A549 (cell line): ENCODE results near the gene FAM131C. TPM values are rescaled to one million over a fixed set of nuclear protein-coding genes. Genes with fewer than 3 reads are reported as not detected.
"Not testable (repeated sequence)": the region's sequence is repeated elsewhere in the genome, so short reads cannot be mapped to it uniquely, and the experiment has no call there.

Source experiments
- ATAC-seq, 2 experiments: fragments of 200-7000 bp in 1 of 2; fragments of >200 bp in 1 of 2; cut with Nextera tagmentation in 1 of 2; cut with Tn5 transposase in 1 of 2; 3 replicates each; pipeline versions ENCODE4 v1.8.0 to v1.9.1; 2018 to 2020; ENCODE audit warnings: mild to moderate bottlenecking in 1 of 2, moderate library complexity in 1 of 2
- CTCF ChIA-PET: fragments of 300-600 bp; sonication (Branson Sonifier 250); formaldehyde crosslinking; extraction: SDS; loops from one replicate; lab custom pipeline; 2021; ENCODE audit warnings: antibody characterized with exemption, inconsistent platforms; lab: Yijun Ruan, JAX
- POLR2A ChIA-PET: fragments of 350-600 bp; formaldehyde crosslinking; extraction: SDS; loops from one replicate; lab custom pipeline; 2021; ENCODE audit warnings: antibody characterized with exemption, inconsistent platforms; lab: Yijun Ruan, JAX
- DNase-seq, 2 experiments: peaks; one replicate each; pipeline versions ENCODE4 v3.0.0 to v3.0.0-alpha.2; 2011 to 2016; ENCODE audit warnings: low read depth in 1 of 2, low spot score in 1 of 2
- FAIRE-seq: peaks from 2 replicates; lab custom pipeline; 2011; peaks lifted over from hg19 to GRCh38; lab: Jason Lieb, UNC
- H3K27ac ChIP-seq, 2 experiments: fragments of >200 bp; sonication (Bioruptor Twin); formaldehyde crosslinking; 3 replicates each; pipeline ENCODE4 v1.5.1; 2016 to 2017
- H3K4me1 ChIP-seq: fragments of >200 bp; sonication (Bioruptor Twin); formaldehyde crosslinking; 3 replicates; pipeline ENCODE4 v1.6.1; 2016
- H3K4me2 ChIP-seq: fragments of >200 bp; sonication (Bioruptor Twin); formaldehyde crosslinking; 3 replicates; pipeline ENCODE4 v1.6.1; 2016
- H3K4me3 ChIP-seq: fragments of >200 bp; sonication (Bioruptor Twin); formaldehyde crosslinking; 3 replicates; pipeline ENCODE4 v1.5.1; 2016
- H3K9me3 ChIP-seq: fragments of >200 bp; sonication (Bioruptor Twin); formaldehyde crosslinking; 3 replicates; pipeline ENCODE4 v1.6.1; 2016
- ESRRA ChIP-seq: fragments of 150-350 bp; IDR thresholded peaks from 2 replicates; pipeline ENCODE4 v1.6.1; 2014; ENCODE audit warnings: mild to moderate bottlenecking, low read length, borderline replicate concordance
- HMGXB4 ChIP-seq: fragments of 250-450 bp; sonication (Bioruptor Pico); IDR thresholded peaks from 2 replicates; pipeline ENCODE4 v1.5.0; 2021; ENCODE audit warnings: mild to moderate bottlenecking, moderate library complexity, borderline replicate concordance
- MYC ChIP-seq: IDR thresholded peaks from 2 replicates; pipeline ENCODE4 v1.6.1; 2012; ENCODE audit warnings: mild to moderate bottlenecking, inconsistent platforms, low read length, improper control_type of control experiment, borderline replicate concordance
- NFE2L2 ChIP-seq: fragments of 150-350 bp; conservative IDR thresholded peaks from 2 replicates; pipeline ENCODE4 v1.6.1; 2014; ENCODE audit warnings: low read length
- POLR2A ChIP-seq: IDR thresholded peaks from 2 replicates; pipeline ENCODE4 v1.6.1; 2012; ENCODE audit warnings: mild to moderate bottlenecking, low read length
- WGBS: methylation state at CpG from one replicate; pipeline ENCODE4 v1.1.6; 2017; ENCODE audit errors: missing lambda C conversion rate; 5-methylcytosine and 5-hydroxymethylcytosine counted together
- polyA plus RNA-seq, 4 experiments: library from polyadenylated mRNA; depleted of rRNA in 3 of 4; stranded (reverse); fragments of >200 nt; fragmentation: RNase III in 1 of 4; extraction: RNeasy Plus Mini Kit Qiagen cat#74134 plus additional on column Dnase treatment in 1 of 4; gene quantifications; 2 replicates in 3 of 4; 3 replicates in 1 of 4; pipeline ENCODE4 v1.2.3, GENCODE V29; 2011 to 2017

Gene FAM131C
- polyA plus RNA-seq, 2 of the 4 experiments (the other 2 are of a cell fraction) = 2.3 to 6.7 TPM

GRCh38 chr1:16063921-16064320 is 9.5 kb downstream of the FAM131C start:
- Histone ChIP-seq H3K4me1 (peaks cover 25% of the 10 kb centered on the region), H3K27ac (no peak overlapping the region), H3K9me3 (no peaks in the 10 kb centered on the region), H3K4me2 (no peak overlapping the region), H3K4me3 (no peak overlapping the region)
- FAIRE-seq (no peak), DNase-seq (no peak), ATAC-seq (no peak)
- ChIA-PET CTCF (interaction anchor here (1.1 to 1.9 kb wide), 2 partner anchors 9 to 14 kb away, joined by 3 to 7 read pairs; partner anchors contain the start of gene FAM131C), POLR2A (no interaction called here)
- WGBS = 81% methylated on average over 9 of the region's 9 CpGs
- TF ChIP-seq MYC (no peak), ESRRA (no peak)
- TF ChIP-seq, all 56 proteins: peak for 0

GRCh38 chr1:16063226-16063829 is 10.1 kb downstream of the FAM131C start:
- POLR2A ChIA-PET = no interaction called here
- ATAC-seq (no peak), DNase-seq (no peak), FAIRE-seq (no peak)
- TF ChIP-seq NFE2L2 (no peak), POLR2A (no peak)
- H3K4me2 ChIP-seq = no peak overlapping the region
- no peak overlapping the region for H3K4me3 ChIP-seq
- 92% methylated on average over 15 of the region's 15 CpGs for WGBS
- peaks cover 19% of the 10 kb centered on the region for H3K4me1 ChIP-seq
- H3K27ac ChIP-seq = no peak overlapping the region
- CTCF ChIA-PET = interaction anchor here (0.9 to 1.9 kb wide), 2 partner anchors 10 to 30 kb away, joined by 3 to 7 read pairs; partner anchors contain the start of gene FAM131C
- no peaks in the 10 kb centered on the region for H3K9me3 ChIP-seq

GRCh38 chr1:16062687-16063075 is 10.8 kb downstream of the FAM131C start:
- FAIRE-seq, H3K27ac ChIP-seq, H3K4me2 ChIP-seq, H3K9me3 ChIP-seq, POLR2A ChIA-PET, H3K4me3 ChIP-seq, ATAC-seq, DNase-seq: not testable (repeated sequence)
- peaks cover 13% of the 10 kb centered on the region for H3K4me1 ChIP-seq
- WGBS = 85% methylated on average over 9 of the region's 9 CpGs
- CTCF ChIA-PET = interaction anchor here (0.9 kb wide), 1 partner anchor 29 kb away, joined by 3 read pairs; no protein-coding TSS in a partner anchor

- ATAC-seq, POLR2A ChIA-PET, DNase-seq, H3K4me1 ChIP-seq, H3K4me3 ChIP-seq, H3K9me3 ChIP-seq, H3K27ac ChIP-seq, FAIRE-seq, H3K4me2 ChIP-seq: not testable (repeated sequence)
- CTCF ChIA-PET = interaction anchor here (0.9 to 2.4 kb wide), 3 partner anchors 8 to 29 kb away, joined by 3 to 9 read pairs (median 3); partner anchors contain the start of gene FAM131C
- 79% methylated on average over 13 of the region's 18 CpGs for WGBS
Observed at GRCh38 chr1:16061989-16062686, 11.3 kb downstream of the FAM131C start.

GRCh38 chr1:16061266-16061665 is 12.2 kb downstream of the FAM131C start:
- Histone ChIP-seq H3K4me3 (no peak overlapping the region), H3K4me2 (no peak overlapping the region), H3K4me1 (no peaks in the 10 kb centered on the region; the same call in 2 of the 3 replicates), H3K27ac (no peak overlapping the region), H3K9me3 (no peaks in the 10 kb centered on the region)
- ATAC-seq (no peak), DNase-seq (no peak), FAIRE-seq (no peak)
- TF ChIP-seq HMGXB4 (CRISPR knock-in tag) = no peak
- ChIA-PET CTCF (interaction anchor here (1.1 to 2.4 kb wide), 2 partner anchors 9 to 11 kb away, joined by 3 to 9 read pairs; partner anchors contain the start of gene FAM131C), POLR2A (no interaction called here)
- 73% methylated on average over 3 of the region's 3 CpGs for WGBS

- H3K4me1 ChIP-seq, H3K27ac ChIP-seq, FAIRE-seq, H3K9me3 ChIP-seq, H3K4me3 ChIP-seq, POLR2A ChIA-PET, DNase-seq, H3K4me2 ChIP-seq, ATAC-seq, CTCF ChIA-PET: not testable (repeated sequence)
- 56% methylated on average over 6 of the region's 20 CpGs for WGBS
Observed at GRCh38 chr1:16058394-16059120, 14.9 kb downstream of the FAM131C start.

GRCh38 chr1:16057314-16057915 is 16.0 kb downstream of the FAM131C start:
- POLR2A ChIA-PET, FAIRE-seq, H3K4me1 ChIP-seq, H3K4me3 ChIP-seq, H3K27ac ChIP-seq, H3K4me2 ChIP-seq, H3K9me3 ChIP-seq, DNase-seq, ATAC-seq: not testable (repeated sequence)
- CTCF ChIA-PET = interaction anchor here (0.6 to 1.7 kb wide), 3 partner anchors 13 to 379 kb away, joined by 3 read pairs; no protein-coding TSS in a partner anchor
- 69% methylated on average over 3 of the region's 7 CpGs for WGBS

GRCh38 chr1:16056521-16056912 is 16.9 kb downstream of the FAM131C start:
- H3K27ac ChIP-seq, H3K9me3 ChIP-seq, POLR2A ChIA-PET, FAIRE-seq, H3K4me2 ChIP-seq, DNase-seq, H3K4me1 ChIP-seq, ATAC-seq, H3K4me3 ChIP-seq: not testable (repeated sequence)
- CTCF ChIA-PET = interaction anchor here (0.6 to 2.9 kb wide), 18 partner anchors 9 to 523 kb away, joined by 3 to 20 read pairs (median 4); partner anchors contain the start of gene CLCNKB
- 61% methylated on average over 2 of the region's 4 CpGs for WGBS
